GM12878 (cell line): ENCODE results near the gene COX6A1. TPM values are rescaled to one million over a fixed set of nuclear protein-coding genes. Genes with fewer than 3 reads are reported as not detected.

Experiments used
- ATAC-seq: fragments of 200-7000 bp; cut with Tn5 transposase; 3 replicates; pipeline ENCODE4 v1.9.1; 2020; ENCODE audit warnings: mild to moderate bottlenecking, moderate library complexity
- BruUV-seq: library from RNA; stranded (reverse); fragments of 400-500 nt; replicated peaks from 2 replicates; lab custom pipeline; 2021; lab: Mats Ljungman, UMichigan
- CTCF ChIA-PET: fragments of 300-600 bp; sonication (Branson Sonifier 250); formaldehyde crosslinking; extraction: SDS; loops from one replicate; lab custom pipeline; 2021; ENCODE audit warnings: inconsistent platforms; lab: Yijun Ruan, JAX
- POLR2A ChIA-PET: fragments of 350-600 bp; formaldehyde crosslinking; extraction: SDS; loops from one replicate; lab custom pipeline; 2021; ENCODE audit warnings: inconsistent platforms; lab: Charles Lee
- RAD21 ChIA-PET: fragments of 300-600 bp; sonication (Branson Sonifier 250); formaldehyde crosslinking; loops from one replicate; lab custom pipeline; 2023; ENCODE audit warnings: antibody characterized with exemption; ENCODE audit not compliant: unreplicated experiment; lab: Charles Lee
- SMC1A ChIA-PET: fragments of 300-600 bp; sonication (Branson Sonifier 250); formaldehyde crosslinking; loops from one replicate; lab custom pipeline; 2023; ENCODE audit not compliant: unreplicated experiment, uncharacterized antibody; lab: Charles Lee
- DNase-seq: peaks from one replicate; pipeline ENCODE4 v3.0.0-alpha.2; 2011; ENCODE audit warnings: low read depth, low spot score
- FAIRE-seq: peaks from 3 replicates; lab custom pipeline; 2011; peaks lifted over from hg19 to GRCh38; lab: Jason Lieb, UNC
- H2AFZ ChIP-seq: 2 replicates; pipeline ENCODE4 v1.6.0; 2011; ENCODE audit warnings: low read depth, low read length, control low read depth; ENCODE audit not compliant: control insufficient read depth
- H3K27ac ChIP-seq: 2 replicates; pipeline ENCODE4 v1.5.1; 2011; ENCODE audit warnings: control low read depth; ENCODE audit not compliant: control insufficient read depth, insufficient read depth
- H3K27me3 ChIP-seq, 2 experiments: replicated peaks in 1 of 2; 2 replicates each; pipeline versions ENCODE4 v1.6.0 to v1.6.1; 2011; ENCODE audit warnings: low read length in 1 of 2; ENCODE audit not compliant: control insufficient read depth in 2 of 2, insufficient read depth in 2 of 2
- H3K36me3 ChIP-seq, 2 experiments: 2 replicates each; pipeline ENCODE4 v1.5.1; 2011; ENCODE audit warnings: low read length in 1 of 2; ENCODE audit not compliant: control insufficient read depth in 2 of 2, insufficient read depth in 2 of 2
- H3K4me1 ChIP-seq: 2 replicates; pipeline ENCODE4 v1.6.1; 2011; ENCODE audit warnings: mild to moderate bottlenecking, low read length, moderate library complexity, mixed read lengths; ENCODE audit not compliant: control insufficient read depth, insufficient read depth
- H3K4me2 ChIP-seq: 2 replicates; pipeline ENCODE4 v1.6.0; 2011; ENCODE audit warnings: control low read depth; ENCODE audit not compliant: control insufficient read depth, insufficient read depth
- H3K4me3 ChIP-seq: fragments of 200-600 bp; sonication (generic); 2 replicates; pipeline ENCODE4 v1.5.1; 2016
- H3K79me2 ChIP-seq: 2 replicates; pipeline ENCODE4 v1.6.0; 2011; ENCODE audit warnings: low read length; ENCODE audit not compliant: control insufficient read depth, insufficient read depth
- H3K9ac ChIP-seq: 2 replicates; pipeline ENCODE4 v1.8.0; 2011; ENCODE audit warnings: low read length, control low read depth, mixed read lengths; ENCODE audit not compliant: control insufficient read depth, insufficient read depth
- H3K9me3 ChIP-seq: replicated peaks from 3 replicates; pipeline ENCODE4 v1.5.1; 2011; ENCODE audit warnings: mild to moderate bottlenecking, low read length; ENCODE audit not compliant: control insufficient read depth, insufficient read depth
- H4K20me1 ChIP-seq: 2 replicates; pipeline ENCODE4 v1.6.0; 2011; ENCODE audit not compliant: control insufficient read depth, insufficient read depth
- CEBPB ChIP-seq, 2 experiments: fragments of 150-350 bp in 1 of 2; IDR thresholded peaks; 2 replicates each; pipeline ENCODE4 v1.6.1; 2012 to 2014; ENCODE audit warnings: low read depth in 2 of 2, low read length in 2 of 2, borderline replicate concordance in 1 of 2, inconsistent platforms in 1 of 2
- CHD1 ChIP-seq: IDR thresholded peaks from 2 replicates; pipeline ENCODE4 v1.6.1; 2012; ENCODE audit warnings: low read depth, low read length, improper control_type of control experiment
- POLR2AphosphoS5 ChIP-seq: IDR thresholded peaks from 2 replicates; pipeline ENCODE4 v1.6.1; 2011; ENCODE audit warnings: mild to moderate bottlenecking, low read length, inconsistent platforms
- RBBP5 ChIP-seq: fragments of 200-600 bp; sonication (generic); conservative IDR thresholded peaks from 2 replicates; pipeline ENCODE4 v1.6.1; 2016
- RCOR1 ChIP-seq: conservative IDR thresholded peaks from 2 replicates; pipeline ENCODE4 v1.6.1; 2012; ENCODE audit warnings: low read depth, low read length, improper control_type of control experiment
- SREBF1 ChIP-seq: IDR thresholded peaks from 2 replicates; pipeline ENCODE4 v1.6.1; 2012; ENCODE audit warnings: mild to moderate bottlenecking, low read length
- WGBS: methylation state at CpG from one replicate; pipeline ENCODE4 v1.1.6; 2016; ENCODE audit warnings: low lambda C conversion rate; ENCODE audit not compliant: insufficient replicate concordance, insufficient coverage; ENCODE audit errors: missing lambda C conversion rate; 5-methylcytosine and 5-hydroxymethylcytosine counted together
- in situ Hi-C: fragments of 300-500 bp; cut with MboI; formaldehyde crosslinking; loops from 9 replicates; pipeline ENCODE4 v1.14.3; 2018; ENCODE audit warnings: mixed read lengths
- intact Hi-C: fragments of 100-400 bp; cut with micrococcal nuclease; formaldehyde crosslinking; loops from one replicate; pipeline ENCODE4 v1.14.2; 2022; ENCODE audit not compliant: unreplicated experiment
- polyA plus RNA-seq, 11 experiments: library from polyadenylated mRNA; depleted of rRNA in 4 of 11; unstranded in 6 of 11; stranded (reverse) in 5 of 11; fragments of >200 nt; fragmentation: Nextera tagmentation in 4 of 11; fragmentation: Illumina TruSeq in 1 of 11; extraction: Ambion mirVana in 4 of 11; extraction: Trizol in 1 of 11; gene quantifications; 1 replicate in 1 of 11; 2 replicates in 10 of 11; pipeline versions ENCODE4 v1.2.1 to v1.2.3, GENCODE V29; 2011 to 2016; ENCODE audit warnings: inconsistent platforms in 2 of 11, missing spikeins in 2 of 11, low read depth in 1 of 11
- total RNA-seq, 4 experiments: library from RNA; depleted of rRNA in 3 of 4; stranded (reverse); fragments of >200 nt in 3 of 4; fragmentation: Illumina TruSeq in 1 of 4; extraction: Trizol in 1 of 4; gene quantifications; 2 replicates each; pipeline versions ENCODE4 v1.2.1 to v1.2.3, GENCODE V29; 2013 to 2021
- TF ChIP-seq, protein P1 (sequence below): fragments of 450-650 bp; IDR thresholded peaks from 2 replicates; pipeline ENCODE4 v1.6.1; 2016; ENCODE audit warnings: mild to moderate bottlenecking
- TF ChIP-seq, protein P2 (sequence below): fragments of 450-650 bp; IDR thresholded peaks from 2 replicates; pipeline ENCODE4 v1.6.1; 2014; ENCODE audit warnings: mild to moderate bottlenecking
- TF ChIP-seq, protein P3 (sequence below): fragments of 450-650 bp; IDR thresholded peaks from 2 replicates; pipeline ENCODE4 v1.6.1; 2017; ENCODE audit warnings: mild to moderate bottlenecking
- TF ChIP-seq, protein P4 (sequence below): fragments of 450-650 bp; IDR thresholded peaks from 2 replicates; pipeline ENCODE4 v1.6.1; 2017; ENCODE audit warnings: borderline replicate concordance
- TF ChIP-seq, protein P5 (sequence below): IDR thresholded peaks from 2 replicates; pipeline ENCODE4 v1.6.1; 2011; ENCODE audit warnings: low read depth, low read length, improper control_type of control experiment, borderline replicate concordance

The COX6A1 gene
- total and polyA plus RNA-seq, 10 of the 15 experiments (the other 5 are each of a cell fraction or from before 2014, with no cell fraction given), result 408 to 2,723 (median 1,019) TPM

DNA sequence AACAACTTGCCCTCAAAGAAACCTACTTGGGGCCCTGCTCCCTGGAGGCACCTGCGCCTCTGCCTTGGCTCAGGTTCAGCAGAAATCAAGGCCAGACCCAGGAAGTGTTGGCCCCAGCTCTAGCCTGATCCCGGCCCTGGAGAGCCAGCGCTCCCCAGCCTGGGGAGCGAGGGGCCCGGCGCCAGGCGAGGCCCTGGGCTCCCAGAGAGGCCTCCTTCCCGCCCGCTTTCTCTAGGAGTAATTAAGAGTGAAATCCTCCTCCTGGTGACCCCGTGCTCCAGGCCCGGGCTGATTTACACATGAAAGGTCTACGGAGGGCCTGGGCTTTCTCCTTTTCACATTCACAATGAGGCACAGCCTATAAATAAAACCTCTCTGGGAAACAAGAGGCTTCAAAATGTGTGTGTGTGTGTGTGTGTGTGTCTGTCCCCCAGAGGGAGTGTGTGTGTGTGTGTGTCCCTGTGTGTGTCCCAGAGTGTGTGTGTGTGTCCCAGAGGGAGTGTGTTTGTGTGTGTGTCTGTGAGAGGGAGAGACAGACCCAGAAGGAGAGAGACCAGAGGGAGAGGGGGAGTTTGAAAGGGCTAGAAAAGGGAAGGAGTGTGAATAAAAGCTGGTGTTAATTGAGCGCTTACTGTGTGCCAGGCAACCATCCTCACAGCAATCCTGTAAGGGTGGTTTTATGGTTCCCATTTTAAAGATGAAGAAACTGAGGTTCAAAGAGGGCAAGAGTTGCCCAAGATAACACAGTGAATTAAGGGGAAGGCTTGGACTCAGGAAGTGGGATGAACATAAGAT lies 23.8 kb upstream of the COX6A1 start:
- no TSS peak for BruUV-seq
- Histone ChIP-seq H4K20me1 (no peaks in the 10 kb centered on the region), H3K4me3 (no peak overlapping the region), H2AFZ (no peak overlapping the region), H3K27me3 (no peaks in the 10 kb centered on the region)
- intact Hi-C loops, result no loop called here
- no peak for DNase-seq
- SMC1A ChIA-PET, result no interaction called here
- FAIRE-seq, result no peak
- no peak for TF ChIP-seq POLR2AphosphoS5
- TF ChIP-seq, protein P1, sequence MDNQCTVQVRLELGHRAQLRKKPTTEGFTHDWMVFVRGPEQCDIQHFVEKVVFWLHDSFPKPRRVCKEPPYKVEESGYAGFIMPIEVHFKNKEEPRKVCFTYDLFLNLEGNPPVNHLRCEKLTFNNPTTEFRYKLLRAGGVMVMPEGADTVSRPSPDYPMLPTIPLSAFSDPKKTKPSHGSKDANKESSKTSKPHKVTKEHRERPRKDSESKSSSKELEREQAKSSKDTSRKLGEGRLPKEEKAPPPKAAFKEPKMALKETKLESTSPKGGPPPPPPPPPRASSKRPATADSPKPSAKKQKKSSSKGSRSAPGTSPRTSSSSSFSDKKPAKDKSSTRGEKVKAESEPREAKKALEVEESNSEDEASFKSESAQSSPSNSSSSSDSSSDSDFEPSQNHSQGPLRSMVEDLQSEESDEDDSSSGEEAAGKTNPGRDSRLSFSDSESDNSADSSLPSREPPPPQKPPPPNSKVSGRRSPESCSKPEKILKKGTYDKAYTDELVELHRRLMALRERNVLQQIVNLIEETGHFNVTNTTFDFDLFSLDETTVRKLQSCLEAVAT, result no peak
- no peak for TF ChIP-seq SREBF1
- TF ChIP-seq RCOR1, result no peak
- TF ChIP-seq, protein P2, sequence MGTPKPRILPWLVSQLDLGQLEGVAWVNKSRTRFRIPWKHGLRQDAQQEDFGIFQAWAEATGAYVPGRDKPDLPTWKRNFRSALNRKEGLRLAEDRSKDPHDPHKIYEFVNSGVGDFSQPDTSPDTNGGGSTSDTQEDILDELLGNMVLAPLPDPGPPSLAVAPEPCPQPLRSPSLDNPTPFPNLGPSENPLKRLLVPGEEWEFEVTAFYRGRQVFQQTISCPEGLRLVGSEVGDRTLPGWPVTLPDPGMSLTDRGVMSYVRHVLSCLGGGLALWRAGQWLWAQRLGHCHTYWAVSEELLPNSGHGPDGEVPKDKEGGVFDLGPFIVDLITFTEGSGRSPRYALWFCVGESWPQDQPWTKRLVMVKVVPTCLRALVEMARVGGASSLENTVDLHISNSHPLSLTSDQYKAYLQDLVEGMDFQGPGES, result no peak
- no peak for TF ChIP-seq CHD1
- TF ChIP-seq, protein P3, sequence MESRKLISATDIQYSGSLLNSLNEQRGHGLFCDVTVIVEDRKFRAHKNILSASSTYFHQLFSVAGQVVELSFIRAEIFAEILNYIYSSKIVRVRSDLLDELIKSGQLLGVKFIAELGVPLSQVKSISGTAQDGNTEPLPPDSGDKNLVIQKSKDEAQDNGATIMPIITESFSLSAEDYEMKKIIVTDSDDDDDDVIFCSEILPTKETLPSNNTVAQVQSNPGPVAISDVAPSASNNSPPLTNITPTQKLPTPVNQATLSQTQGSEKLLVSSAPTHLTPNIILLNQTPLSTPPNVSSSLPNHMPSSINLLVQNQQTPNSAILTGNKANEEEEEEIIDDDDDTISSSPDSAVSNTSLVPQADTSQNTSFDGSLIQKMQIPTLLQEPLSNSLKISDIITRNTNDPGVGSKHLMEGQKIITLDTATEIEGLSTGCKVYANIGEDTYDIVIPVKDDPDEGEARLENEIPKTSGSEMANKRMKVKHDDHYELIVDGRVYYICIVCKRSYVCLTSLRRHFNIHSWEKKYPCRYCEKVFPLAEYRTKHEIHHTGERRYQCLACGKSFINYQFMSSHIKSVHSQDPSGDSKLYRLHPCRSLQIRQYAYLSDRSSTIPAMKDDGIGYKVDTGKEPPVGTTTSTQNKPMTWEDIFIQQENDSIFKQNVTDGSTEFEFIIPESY, result no peak
- TF ChIP-seq CEBPB (IDR thresholded peaks at IDR 0.05; ENCODE audit: borderline replicate concordance in 1 of 2, low read depth in 2 of 2, low read length in 2 of 2), result no peak
- TF ChIP-seq, protein P4, sequence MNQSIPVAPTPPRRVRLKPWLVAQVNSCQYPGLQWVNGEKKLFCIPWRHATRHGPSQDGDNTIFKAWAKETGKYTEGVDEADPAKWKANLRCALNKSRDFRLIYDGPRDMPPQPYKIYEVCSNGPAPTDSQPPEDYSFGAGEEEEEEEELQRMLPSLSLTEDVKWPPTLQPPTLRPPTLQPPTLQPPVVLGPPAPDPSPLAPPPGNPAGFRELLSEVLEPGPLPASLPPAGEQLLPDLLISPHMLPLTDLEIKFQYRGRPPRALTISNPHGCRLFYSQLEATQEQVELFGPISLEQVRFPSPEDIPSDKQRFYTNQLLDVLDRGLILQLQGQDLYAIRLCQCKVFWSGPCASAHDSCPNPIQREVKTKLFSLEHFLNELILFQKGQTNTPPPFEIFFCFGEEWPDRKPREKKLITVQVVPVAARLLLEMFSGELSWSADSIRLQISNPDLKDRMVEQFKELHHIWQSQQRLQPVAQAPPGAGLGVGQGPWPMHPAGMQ, result no peak
- TF ChIP-seq, protein P5, sequence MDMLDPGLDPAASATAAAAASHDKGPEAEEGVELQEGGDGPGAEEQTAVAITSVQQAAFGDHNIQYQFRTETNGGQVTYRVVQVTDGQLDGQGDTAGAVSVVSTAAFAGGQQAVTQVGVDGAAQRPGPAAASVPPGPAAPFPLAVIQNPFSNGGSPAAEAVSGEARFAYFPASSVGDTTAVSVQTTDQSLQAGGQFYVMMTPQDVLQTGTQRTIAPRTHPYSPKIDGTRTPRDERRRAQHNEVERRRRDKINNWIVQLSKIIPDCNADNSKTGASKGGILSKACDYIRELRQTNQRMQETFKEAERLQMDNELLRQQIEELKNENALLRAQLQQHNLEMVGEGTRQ, result no peak
- no peak for TF ChIP-seq RBBP5
- TF ChIP-seq, all 136 proteins: peak for 0
- no peak overlapping the region for H3K9ac ChIP-seq
- H3K9me3 ChIP-seq, result no peaks in the 10 kb centered on the region
- no peak overlapping the region for H3K27ac ChIP-seq
- in situ Hi-C loops, result no loop called here
- H3K79me2 ChIP-seq, result no peaks in the 10 kb centered on the region
- RAD21 ChIA-PET, result no interaction called here
- CTCF ChIA-PET, result no interaction called here
- WGBS, result 60% methylated on average over 13 of the region's 13 CpGs
- H3K4me1 ChIP-seq, result no peaks in the 10 kb centered on the region
- ATAC-seq, result no peak
- no peak overlapping the region for H3K4me2 ChIP-seq
- POLR2A ChIA-PET, result interaction anchor here (0.6 kb wide), 1 partner anchor 123 kb away, joined by 3 read pairs; the partner anchor contains the start of gene RNU4-2
- no peaks in the 10 kb centered on the region for H3K36me3 ChIP-seq
